ENCODE measurements around the gene CHST8.
"Not testable (repeated sequence)": the region's sequence is repeated elsewhere in the genome, so short reads cannot be mapped to it uniquely, and the experiment has no call there.

CHST8 gene

DNA sequence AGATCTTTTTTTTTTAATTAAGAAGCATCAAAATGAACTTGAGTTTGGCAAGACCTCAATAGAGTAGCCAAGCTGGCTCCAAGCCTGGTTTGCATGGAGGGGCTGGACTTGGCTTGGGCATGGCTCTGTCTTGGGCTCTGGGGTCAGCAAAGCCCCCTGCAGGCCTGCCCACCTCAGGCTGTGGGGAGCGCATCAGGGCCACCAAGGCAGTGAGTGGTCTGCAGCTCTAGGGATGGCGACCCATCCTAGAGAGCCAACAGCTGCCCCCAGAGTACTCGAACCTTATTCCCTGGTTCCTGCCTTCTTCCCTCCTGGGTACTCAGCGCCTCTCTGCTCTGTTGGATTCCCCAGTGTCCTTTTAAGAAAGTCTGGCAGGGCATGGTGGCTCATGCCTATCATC, 5.4 kb upstream of the CHST8 start:
- no peak overlapping the region for H4K12ac ChIP-seq (ENCODE audit: low read depth, low read length)
- no peaks in the 10 kb centered on the region for H3K36me3 ChIP-seq (ENCODE audit: control insufficient read depth in 1 of 2, insufficient read depth in 2 of 2, low read length in 2 of 2)
- H2BK5ac ChIP-seq (ENCODE audit: low read depth, low read length, poor library complexity): no peak overlapping the region
- no peak overlapping the region for H4K91ac ChIP-seq (ENCODE audit: low read depth, low read length)
- H3K27ac ChIP-seq (ENCODE audit: low read depth, low read length): no peak overlapping the region
- no peak overlapping the region for H2AK5ac ChIP-seq (ENCODE audit: low read length)
- H3K9ac ChIP-seq (ENCODE audit: low read length): no peak overlapping the region
- H2AFZ ChIP-seq (ENCODE audit: insufficient read depth, low read length, poor library complexity): no peak overlapping the region
- H2BK12ac ChIP-seq (ENCODE audit: low read length): no peak overlapping the region
- no peak overlapping the region for H2BK120ac ChIP-seq (ENCODE audit: insufficient read depth, low read length, poor library complexity)
- no peaks in the 10 kb centered on the region for H3K79me1 ChIP-seq (ENCODE audit: low read length)
- no peak overlapping the region for H3K18ac ChIP-seq (ENCODE audit: low read length)
- DNase-seq: no peak
- H3K9me3 ChIP-seq (ENCODE audit: insufficient read depth, low read depth, low read length): peaks cover 2% of the 10 kb centered on the region
- no peak overlapping the region for H3K4me3 ChIP-seq (ENCODE audit: low read depth, low read length)
- H3K4ac ChIP-seq (ENCODE audit: low read depth, low read length): no peak overlapping the region
- WGBS (ENCODE audit: extremely low coverage, insufficient coverage, insufficient read length): no CpG with 5 or more reads among the region's 4 CpGs
- H3K4me2 ChIP-seq (ENCODE audit: low read length): no peak overlapping the region
- H4K8ac ChIP-seq (ENCODE audit: low read depth, low read length): no peak overlapping the region
- H3K79me2 ChIP-seq (ENCODE audit: control insufficient read depth, insufficient read depth, low read length, poor library complexity): no peaks in the 10 kb centered on the region
- peaks cover 14% of the 10 kb centered on the region for H3K27me3 ChIP-seq (ENCODE audit: insufficient read depth, low read length)
- no peak overlapping the region for H3K23ac ChIP-seq (ENCODE audit: low read length)
- peaks cover under 1% of the 10 kb centered on the region in 2 experiments for H3K4me1 ChIP-seq (ENCODE audit: control insufficient read depth in 1 of 2, insufficient read depth in 2 of 2, low read length in 2 of 2)
- no peak overlapping the region for H3K14ac ChIP-seq (ENCODE audit: low read length)

DNA sequence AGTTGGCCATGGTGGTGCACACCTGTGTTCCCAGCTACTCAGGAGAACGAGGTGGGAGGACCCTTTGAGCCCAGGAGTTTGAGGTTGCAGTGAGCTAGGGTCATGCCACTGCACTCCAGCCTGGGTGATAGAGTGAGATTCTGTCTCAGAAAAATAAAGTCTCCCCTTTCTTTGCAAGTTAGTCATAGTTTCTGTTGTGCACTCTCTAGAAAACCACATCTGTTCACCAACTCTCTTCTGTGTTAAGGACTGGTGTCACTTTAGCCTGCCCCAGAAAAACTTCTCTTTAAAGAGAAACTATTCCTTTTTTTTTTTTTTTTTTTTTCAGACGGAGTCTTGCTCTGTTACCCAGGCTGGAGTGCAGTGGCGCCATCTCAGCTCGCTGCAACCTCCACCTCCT, 4.9 kb upstream of the CHST8 start:
- Histone ChIP-seq H2AK5ac (ENCODE audit: low read length) (no peak overlapping the region), H2AFZ (ENCODE audit: insufficient read depth, low read length, poor library complexity) (no peak overlapping the region), H3K79me2 (ENCODE audit: control insufficient read depth, insufficient read depth, low read length, poor library complexity) (no peaks in the 10 kb centered on the region), H3K36me3 (ENCODE audit: control insufficient read depth in 1 of 2, insufficient read depth in 2 of 2, low read length in 2 of 2) (no peaks in the 10 kb centered on the region), H2BK120ac (ENCODE audit: insufficient read depth, low read length, poor library complexity) (no peak overlapping the region), H4K12ac (ENCODE audit: low read depth, low read length) (no peak overlapping the region), H3K23ac (ENCODE audit: low read length) (no peak overlapping the region), H3K4me3 (ENCODE audit: low read depth, low read length) (no peak overlapping the region), H4K8ac (ENCODE audit: low read depth, low read length) (no peak overlapping the region), H3K18ac (ENCODE audit: low read length) (no peak overlapping the region), H4K91ac (ENCODE audit: low read depth, low read length) (no peak overlapping the region), H3K27me3 (ENCODE audit: insufficient read depth, low read length) (peaks cover 19% of the 10 kb centered on the region), H3K4me2 (ENCODE audit: low read length) (no peak overlapping the region), H3K4ac (ENCODE audit: low read depth, low read length) (no peak overlapping the region), H3K79me1 (ENCODE audit: low read length) (no peaks in the 10 kb centered on the region), H3K9me3 (ENCODE audit: insufficient read depth, low read depth, low read length) (peaks cover 2% of the 10 kb centered on the region), H3K27ac (ENCODE audit: low read depth, low read length) (no peak overlapping the region), H3K9ac (ENCODE audit: low read length) (no peak overlapping the region), H3K4me1 (ENCODE audit: control insufficient read depth in 1 of 2, insufficient read depth in 2 of 2, low read length in 2 of 2) (peaks cover 3 to 4% of the 10 kb centered on the region in 2 experiments), H2BK12ac (ENCODE audit: low read length) (no peak overlapping the region), H2BK5ac (ENCODE audit: low read depth, low read length, poor library complexity) (no peak overlapping the region), H3K14ac (ENCODE audit: low read length) (no peak overlapping the region)
- DNase-seq: no peak
- no CpG with 5 or more reads among the region's 4 CpGs for WGBS (ENCODE audit: extremely low coverage, insufficient coverage, insufficient read length)

DNA sequence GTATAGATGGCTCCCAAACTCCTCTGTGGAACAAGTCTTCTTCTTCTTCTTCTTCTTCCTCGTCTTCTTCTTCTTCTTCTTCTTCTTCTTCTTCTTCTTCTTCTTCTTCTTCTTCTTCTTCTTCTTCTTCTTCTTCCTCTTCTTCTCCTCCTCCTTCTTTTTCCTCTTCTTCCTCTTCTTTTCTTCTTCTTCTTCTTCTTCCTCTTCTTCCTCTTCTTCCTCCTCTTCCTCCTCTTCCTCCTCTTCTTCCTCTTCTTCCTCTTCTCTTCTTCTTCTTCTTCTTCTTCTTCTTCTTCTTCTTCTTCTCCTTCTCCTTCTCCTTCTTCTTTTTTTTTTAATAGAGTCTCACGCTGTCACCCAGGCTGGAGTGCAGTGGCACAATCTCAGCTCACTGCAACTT, 3.4 kb upstream of the CHST8 start:
- H3K79me2 ChIP-seq (ENCODE audit: control insufficient read depth, insufficient read depth, low read length, poor library complexity); H3K36me3 ChIP-seq (ENCODE audit: control insufficient read depth in 1 of 2, insufficient read depth in 2 of 2, low read length in 2 of 2); H3K4me2 ChIP-seq (ENCODE audit: low read length); H4K8ac ChIP-seq (ENCODE audit: low read depth, low read length); H3K9ac ChIP-seq (ENCODE audit: low read length); H4K91ac ChIP-seq (ENCODE audit: low read depth, low read length); H2BK5ac ChIP-seq (ENCODE audit: low read depth, low read length, poor library complexity); H3K18ac ChIP-seq (ENCODE audit: low read length); H3K9me3 ChIP-seq (ENCODE audit: insufficient read depth, low read depth, low read length); H3K23ac ChIP-seq (ENCODE audit: low read length); H2BK120ac ChIP-seq (ENCODE audit: insufficient read depth, low read length, poor library complexity); H3K4me3 ChIP-seq (ENCODE audit: low read depth, low read length); H4K12ac ChIP-seq (ENCODE audit: low read depth, low read length); H3K14ac ChIP-seq (ENCODE audit: low read length); H3K27ac ChIP-seq (ENCODE audit: low read depth, low read length); H2BK12ac ChIP-seq (ENCODE audit: low read length); H2AK5ac ChIP-seq (ENCODE audit: low read length); H3K79me1 ChIP-seq (ENCODE audit: low read length); H3K4ac ChIP-seq (ENCODE audit: low read depth, low read length); H2AFZ ChIP-seq (ENCODE audit: insufficient read depth, low read length, poor library complexity); DNase-seq: not testable (repeated sequence)
- no CpG with 5 or more reads among the region's 2 CpGs for WGBS (ENCODE audit: extremely low coverage, insufficient coverage, insufficient read length)
- peaks cover 9 to 12% of the 10 kb centered on the region in 2 experiments for H3K4me1 ChIP-seq (ENCODE audit: control insufficient read depth in 1 of 2, insufficient read depth in 2 of 2, low read length in 2 of 2)
- H3K27me3 ChIP-seq (ENCODE audit: insufficient read depth, low read length): peaks cover 34% of the 10 kb centered on the region

DNA sequence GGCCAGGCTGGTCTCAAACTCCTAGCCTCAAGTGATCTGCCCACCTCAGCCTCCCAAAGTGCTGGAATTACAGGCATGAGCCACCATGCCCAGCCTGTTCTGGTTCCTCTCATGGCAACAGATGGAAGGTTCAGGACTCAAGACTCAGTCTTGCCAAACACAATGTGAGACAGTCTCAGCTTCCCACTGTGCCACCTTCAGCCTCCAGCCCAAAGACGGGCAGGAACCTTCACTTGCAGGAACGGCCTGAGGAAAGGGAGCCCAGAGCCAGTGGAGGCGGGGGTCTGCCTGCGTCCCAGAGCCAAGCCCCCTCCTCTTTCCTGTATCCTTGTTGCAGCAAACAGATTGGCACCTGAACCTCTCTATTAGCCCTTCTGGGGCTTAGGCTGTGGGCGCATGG, 2.9 kb upstream of the CHST8 start:
- Histone ChIP-seq H3K9ac (ENCODE audit: low read length) (no peak overlapping the region), H3K27me3 (ENCODE audit: insufficient read depth, low read length) (peaks cover 39% of the 10 kb centered on the region), H3K23ac (ENCODE audit: low read length) (no peak overlapping the region), H3K4ac (ENCODE audit: low read depth, low read length) (no peak overlapping the region), H3K27ac (ENCODE audit: low read depth, low read length) (no peak overlapping the region), H2AFZ (ENCODE audit: insufficient read depth, low read length, poor library complexity) (no peak overlapping the region), H3K79me2 (ENCODE audit: control insufficient read depth, insufficient read depth, low read length, poor library complexity) (no peaks in the 10 kb centered on the region), H4K12ac (ENCODE audit: low read depth, low read length) (no peak overlapping the region), H4K91ac (ENCODE audit: low read depth, low read length) (no peak overlapping the region), H2AK5ac (ENCODE audit: low read length) (no peak overlapping the region), H2BK12ac (ENCODE audit: low read length) (no peak overlapping the region), H3K4me2 (ENCODE audit: low read length) (no peak overlapping the region), H3K9me3 (ENCODE audit: insufficient read depth, low read depth, low read length) (peaks cover 4% of the 10 kb centered on the region), H2BK5ac (ENCODE audit: low read depth, low read length, poor library complexity) (no peak overlapping the region), H2BK120ac (ENCODE audit: insufficient read depth, low read length, poor library complexity) (no peak overlapping the region), H3K18ac (ENCODE audit: low read length) (no peak overlapping the region), H3K79me1 (ENCODE audit: low read length) (no peaks in the 10 kb centered on the region), H3K4me3 (ENCODE audit: low read depth, low read length) (no peak overlapping the region), H3K4me1 (ENCODE audit: control insufficient read depth in 1 of 2, insufficient read depth in 2 of 2, low read length in 2 of 2) (peaks cover 9 to 12% of the 10 kb centered on the region in 2 experiments), H3K36me3 (ENCODE audit: control insufficient read depth in 1 of 2, insufficient read depth in 2 of 2, low read length in 2 of 2) (no peaks in the 10 kb centered on the region), H3K14ac (ENCODE audit: low read length) (no peak overlapping the region), H4K8ac (ENCODE audit: low read depth, low read length) (no peak overlapping the region)
- no peak for DNase-seq
- WGBS (ENCODE audit: extremely low coverage, insufficient coverage, insufficient read length): no CpG with 5 or more reads among the region's 5 CpGs

All from trophoblast cell (in vitro differentiated cells and primary cell).